ENCODE data around the gene UBFD1. TPM values are rescaled to one million over a fixed set of nuclear protein-coding genes. Genes with fewer than 3 reads are reported as not detected.
A peak's percentile ranks its signal among the peaks of the same experiment; 100 is the strongest.

The UBFD1 gene
- polyA plus RNA-seq, 2 of the 4 experiments (the other 2 are of a cell fraction), result 60.0 to 78.0 TPM

DNA sequence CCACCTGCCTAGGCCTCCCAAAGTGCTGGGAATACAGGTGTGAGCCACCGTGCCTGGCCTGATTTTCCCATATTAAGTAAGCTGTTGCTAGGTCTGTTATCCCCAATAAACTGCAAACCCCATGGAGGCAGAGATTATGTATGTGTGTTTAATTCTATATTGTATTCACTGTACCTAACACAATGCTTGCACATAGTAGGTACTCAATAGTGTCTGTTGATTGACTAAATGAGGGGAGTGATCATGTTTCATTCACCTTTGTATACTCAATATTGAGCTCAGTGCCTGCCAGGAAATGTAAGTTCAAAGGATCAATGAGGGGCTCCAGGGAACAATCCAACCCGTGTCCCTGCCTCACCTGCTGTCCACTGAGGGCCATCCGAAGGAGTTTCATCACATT lies 32.6 kb upstream of the UBFD1 start:
- H3K9me3 ChIP-seq, result no peaks in the 10 kb centered on the region
- ATAC-seq (no peak), FAIRE-seq (no peak), DNase-seq (ENCODE audit: low read depth in 1 of 2, low spot score in 1 of 2) (no peak)
- CTCF ChIA-PET, result interaction anchor here (0.8 to 1.6 kb wide), 3 partner anchors 13 to 33 kb away, joined by 3 to 4 read pairs (median 4); partner anchors contain the start of genes EARS2 and UBFD1
- WGBS (ENCODE audit: missing lambda C conversion rate), result 97% methylated on average over 3 of the region's 3 CpGs
- H3K27ac ChIP-seq, result no peak overlapping the region
- 0 out of 3 replicates have a peak, but pooled peaks cover 9% of the 10 kb centered on the region for H3K4me1 ChIP-seq
- H3K4me2 ChIP-seq, result no peak overlapping the region
- POLR2A ChIA-PET, result no interaction called here
- no peak overlapping the region for H3K4me3 ChIP-seq
- TF ChIP-seq HEYL (CRISPR knock-in tag; IDR thresholded peaks at IDR 0.05) (no peak), EHF (CRISPR knock-in tag; IDR thresholded peaks at IDR 0.05) (no peak), HOXA7 (CRISPR knock-in tag; IDR thresholded peaks at IDR 0.05) (no peak), CEBPB (IDR thresholded peaks at IDR 0.05) (no peak), NR3C1 (IDR thresholded peaks at IDR 0.05) (no peak), POLR2A (IDR thresholded peaks at IDR 0.05; ENCODE audit: low read length) (no peak), RARB (CRISPR knock-in tag; IDR thresholded peaks at IDR 0.05) (no peak), ZFP36 (IDR thresholded peaks at IDR 0.05; ENCODE audit: borderline replicate concordance, partially characterized antibody) (no peak), CHD2 (IDR thresholded peaks at IDR 0.05; ENCODE audit: low read length, partially characterized antibody) (no peak), TP53 (CRISPR knock-in tag; IDR thresholded peaks at IDR 0.05) (no peak)
- TF ChIP-seq, protein P1, sequence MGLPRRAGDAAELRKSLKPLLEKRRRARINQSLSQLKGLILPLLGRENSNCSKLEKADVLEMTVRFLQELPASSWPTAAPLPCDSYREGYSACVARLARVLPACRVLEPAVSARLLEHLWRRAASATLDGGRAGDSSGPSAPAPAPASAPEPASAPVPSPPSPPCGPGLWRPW (IDR thresholded peaks at IDR 0.05), result no peak
- TF ChIP-seq, protein P2, sequence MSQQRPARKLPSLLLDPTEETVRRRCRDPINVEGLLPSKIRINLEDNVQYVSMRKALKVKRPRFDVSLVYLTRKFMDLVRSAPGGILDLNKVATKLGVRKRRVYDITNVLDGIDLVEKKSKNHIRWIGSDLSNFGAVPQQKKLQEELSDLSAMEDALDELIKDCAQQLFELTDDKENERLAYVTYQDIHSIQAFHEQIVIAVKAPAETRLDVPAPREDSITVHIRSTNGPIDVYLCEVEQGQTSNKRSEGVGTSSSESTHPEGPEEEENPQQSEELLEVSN (IDR thresholded peaks at IDR 0.05; ENCODE audit: borderline replicate concordance, low read depth), result no peak
- TF ChIP-seq, protein P3, sequence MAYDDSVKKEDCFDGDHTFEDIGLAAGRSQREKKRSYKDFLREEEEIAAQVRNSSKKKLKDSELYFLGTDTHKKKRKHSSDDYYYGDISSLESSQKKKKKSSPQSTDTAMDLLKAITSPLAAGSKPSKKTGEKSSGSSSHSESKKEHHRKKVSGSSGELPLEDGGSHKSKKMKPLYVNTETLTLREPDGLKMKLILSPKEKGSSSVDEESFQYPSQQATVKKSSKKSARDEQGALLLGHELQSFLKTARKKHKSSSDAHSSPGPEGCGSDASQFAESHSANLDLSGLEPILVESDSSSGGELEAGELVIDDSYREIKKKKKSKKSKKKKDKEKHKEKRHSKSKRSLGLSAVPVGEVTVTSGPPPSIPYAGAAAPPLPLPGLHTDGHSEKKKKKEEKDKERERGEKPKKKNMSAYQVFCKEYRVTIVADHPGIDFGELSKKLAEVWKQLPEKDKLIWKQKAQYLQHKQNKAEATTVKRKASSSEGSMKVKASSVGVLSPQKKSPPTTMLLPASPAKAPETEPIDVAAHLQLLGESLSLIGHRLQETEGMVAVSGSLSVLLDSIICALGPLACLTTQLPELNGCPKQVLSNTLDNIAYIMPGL (CRISPR knock-in tag; IDR thresholded peaks at IDR 0.05; ENCODE audit: borderline replicate concordance), result no peak

DNA sequence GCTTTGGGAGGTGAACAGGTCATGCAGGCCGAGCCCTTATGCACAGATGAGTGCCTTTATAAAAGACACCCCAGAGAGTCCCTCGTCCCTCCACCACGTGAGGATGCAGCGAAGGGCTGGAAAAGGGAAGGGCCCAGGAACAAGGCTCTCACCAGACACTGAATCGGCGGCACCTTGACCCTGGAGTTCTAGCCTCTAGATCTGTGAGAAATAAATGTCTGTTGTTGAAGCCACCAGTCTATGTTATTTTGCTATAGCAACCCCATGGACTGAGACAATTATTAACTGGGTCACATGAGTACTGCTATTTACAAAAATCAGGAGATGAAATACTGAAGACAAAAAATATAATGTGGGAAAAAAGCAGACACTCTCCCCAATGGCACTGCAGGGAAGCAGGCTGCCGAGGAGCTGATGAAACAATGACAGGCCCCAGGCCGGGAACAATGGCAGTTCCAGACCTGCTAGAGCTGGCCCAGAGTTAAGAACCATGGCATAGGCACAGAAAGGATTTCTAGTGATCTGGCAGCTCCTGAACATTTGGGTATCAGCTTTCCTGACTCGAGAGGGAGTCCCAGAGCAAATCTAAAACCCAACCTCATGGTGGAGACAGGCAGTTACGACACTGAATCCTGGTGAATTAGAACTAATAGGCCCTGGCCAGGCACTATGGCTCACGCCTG lies 29.4 kb upstream of the UBFD1 start:
- DNase-seq (ENCODE audit: low read depth in 1 of 2, low spot score in 1 of 2) (peak in 1 of 2 experiments; percentile 22), ATAC-seq (peak in 1 of 2 experiments; percentile 30; a peak in 1 of 6 replicates), FAIRE-seq (no peak)
- Histone ChIP-seq H3K4me2 (no peak overlapping the region), H3K4me1 (0 out of 3 replicates have a peak, but pooled peaks cover 9% of the 10 kb centered on the region), H3K4me3 (no peak overlapping the region), H3K9me3 (no peaks in the 10 kb centered on the region), H3K27ac (no peak overlapping the region)
- ChIA-PET CTCF (interaction anchor here (1.5 to 3.1 kb wide), 3 partner anchors 8 to 12 kb away, joined by 5 to 9 read pairs (median 5); no protein-coding TSS in a partner anchor), POLR2A (interaction anchor here (1.0 kb wide), 1 partner anchor 12 kb away, joined by 3 read pairs; no protein-coding TSS in a partner anchor)
- TF ChIP-seq ZNF302 (CRISPR knock-in tag; IDR thresholded peaks at IDR 0.05) (no peak), EHMT2 (IDR thresholded peaks at IDR 0.05; ENCODE audit: low read depth) (no peak), CHD4 (IDR thresholded peaks at IDR 0.05; ENCODE audit: borderline replicate concordance) (no peak), BHLHE40 (IDR thresholded peaks at IDR 0.05; ENCODE audit: low read depth, low read length) (no peak), MYC (IDR thresholded peaks at IDR 0.05; ENCODE audit: borderline replicate concordance, low read length) (no peak), KDM5A (IDR thresholded peaks at IDR 0.05) (no peak), RCOR1 (IDR thresholded peaks at IDR 0.05; ENCODE audit: low read depth, low read length) (no peak), NFE2L2 (conservative IDR thresholded peaks at IDR 0.05; ENCODE audit: low read length) (no peak)
- TF ChIP-seq, protein P1 (IDR thresholded peaks at IDR 0.05), result no peak
- 91% methylated on average over 11 of the region's 11 CpGs for WGBS (ENCODE audit: missing lambda C conversion rate)

All from A549 (cell line).